IMR-90 (cell line): Measurements from ENCODE around the gene KCNQ2. TPM values are rescaled to one million over a fixed set of nuclear protein-coding genes. Genes with fewer than 3 reads are reported as not detected.

Source experiments
- ATAC-seq: fragments of 200-7000 bp; cut with Tn5 transposase; 2 replicates; pipeline ENCODE4 v1.9.1; 2020; ENCODE audit warnings: low read depth, mild to moderate bottlenecking, moderate library complexity
- BruUV-seq: library from RNA; stranded (reverse); fragments of 400-500 nt; replicated peaks from 2 replicates; lab custom pipeline; 2021; lab: Mats Ljungman, UMichigan
- CTCF ChIA-PET: fragments of 300-600 bp; formaldehyde crosslinking; extraction: SDS; loops from one replicate; lab custom pipeline; 2021; ENCODE audit warnings: antibody characterized with exemption; lab: Yijun Ruan, JAX
- POLR2A ChIA-PET: fragments of 300-600 bp; sonication (Branson Sonifier 250); formaldehyde crosslinking; loops from one replicate; lab custom pipeline; 2022; ENCODE audit warnings: antibody characterized with exemption; ENCODE audit not compliant: unreplicated experiment; lab: Charles Lee
- DNase-seq: peaks from one replicate; pipeline ENCODE4 v3.0.0; 2013
- H2AFZ ChIP-seq: replicated peaks from 2 replicates; pipeline ENCODE3; 2013; ENCODE audit warnings: low read length, mild to moderate bottlenecking; ENCODE audit not compliant: poor library complexity
- H2AK5ac ChIP-seq: 2 replicates; pipeline ENCODE4 v1.6.1; 2013; ENCODE audit warnings: low read depth, low read length, inconsistent platforms
- H2AK9ac ChIP-seq: replicated peaks from 2 replicates; pipeline ENCODE3; 2013; ENCODE audit warnings: mild to moderate bottlenecking, low read depth, low read length, moderate library complexity; ENCODE audit not compliant: poor library complexity
- H2BK120ac ChIP-seq: 2 replicates; pipeline ENCODE4 v1.6.1; 2013; ENCODE audit warnings: low read depth, low read length, inconsistent platforms
- H2BK15ac ChIP-seq: 3 replicates; pipeline ENCODE4 v1.6.1; 2013; ENCODE audit warnings: low read depth, low read length, inconsistent platforms
- H2BK20ac ChIP-seq: 2 replicates; pipeline ENCODE4 v1.6.1; 2013; ENCODE audit warnings: low read depth, mild to moderate bottlenecking, inconsistent platforms, low read length, moderate library complexity
- H2BK5ac ChIP-seq: 2 replicates; pipeline ENCODE4 v1.6.1; 2013; ENCODE audit warnings: mild to moderate bottlenecking, low read depth, low read length, inconsistent platforms; ENCODE audit not compliant: poor library complexity, severe bottlenecking
- H3K14ac ChIP-seq: replicated peaks from 2 replicates; pipeline ENCODE4 v1.6.1; 2013; ENCODE audit warnings: low read depth, low read length, inconsistent platforms
- H3K18ac ChIP-seq: 2 replicates; pipeline ENCODE4 v1.6.1; 2013; ENCODE audit warnings: low read depth, low read length, control low read depth
- H3K23ac ChIP-seq: 2 replicates; pipeline ENCODE4 v1.6.1; 2013; ENCODE audit warnings: low read depth, low read length, inconsistent platforms
- H3K27ac ChIP-seq: 2 replicates; pipeline ENCODE4 v1.5.1; 2013; ENCODE audit warnings: mild to moderate bottlenecking, control low read depth, low read length; ENCODE audit not compliant: insufficient read depth
- H3K27me3 ChIP-seq: 2 replicates; pipeline ENCODE4 v1.6.1; 2013; ENCODE audit warnings: low read length; ENCODE audit not compliant: control insufficient read depth, insufficient read depth
- H3K36me3 ChIP-seq: 2 replicates; pipeline ENCODE4 v1.6.1; 2013; ENCODE audit warnings: low read length, mixed read lengths; ENCODE audit not compliant: control insufficient read depth, insufficient read depth
- H3K4ac ChIP-seq: 2 replicates; pipeline ENCODE4 v1.6.1; 2013; ENCODE audit warnings: low read depth, low read length, inconsistent platforms
- H3K4me1 ChIP-seq: 2 replicates; pipeline ENCODE4 v1.6.1; 2013; ENCODE audit warnings: low read length, mixed read lengths; ENCODE audit not compliant: control insufficient read depth, insufficient read depth
- H3K4me2 ChIP-seq: 2 replicates; pipeline ENCODE4 v1.6.1; 2013; ENCODE audit warnings: low read depth, mild to moderate bottlenecking, control low read depth, low read length, moderate library complexity
- H3K4me3 ChIP-seq: 2 replicates; pipeline ENCODE4 v1.5.1; 2013; ENCODE audit warnings: low read depth, mild to moderate bottlenecking, control low read depth, low read length, moderate library complexity; ENCODE audit not compliant: insufficient read depth
- H3K56ac ChIP-seq: 2 replicates; pipeline ENCODE4 v1.6.1; 2013; ENCODE audit warnings: low read length, inconsistent platforms; ENCODE audit not compliant: insufficient read depth; ENCODE audit errors: extremely low read depth
- H3K79me1 ChIP-seq, 2 experiments: 2 replicates each; pipeline ENCODE4 v1.6.1; 2013; ENCODE audit warnings: low read length in 2 of 2, inconsistent platforms in 1 of 2, low read depth in 1 of 2
- H3K9ac ChIP-seq: 2 replicates; pipeline ENCODE4 v1.6.1; 2013; ENCODE audit warnings: low read depth, low read length, control low read depth
- H3K9me1 ChIP-seq: 2 replicates; pipeline ENCODE4 v1.6.1; 2013; ENCODE audit warnings: low read length, inconsistent platforms; ENCODE audit not compliant: insufficient read depth
- H3K9me3 ChIP-seq: 2 replicates; pipeline ENCODE4 v1.6.1; 2013; ENCODE audit warnings: low read length; ENCODE audit not compliant: control insufficient read depth, insufficient read depth
- H4K20me1 ChIP-seq: 2 replicates; pipeline ENCODE4 v1.6.1; 2013; ENCODE audit warnings: low read length, inconsistent platforms; ENCODE audit not compliant: insufficient read depth
- H4K5ac ChIP-seq: 2 replicates; pipeline ENCODE4 v1.6.1; 2013; ENCODE audit warnings: mild to moderate bottlenecking, low read depth, low read length, control low read depth
- H4K8ac ChIP-seq, 2 experiments: 2 replicates each; pipeline ENCODE4 v1.6.1; 2013; ENCODE audit warnings: low read depth in 2 of 2, low read length in 2 of 2, control low read depth in 1 of 2, inconsistent platforms in 1 of 2
- H4K91ac ChIP-seq: 2 replicates; pipeline ENCODE4 v1.6.1; 2013; ENCODE audit warnings: low read depth, low read length, inconsistent platforms; ENCODE audit not compliant: insufficient read depth
- CEBPB ChIP-seq: IDR thresholded peaks from 2 replicates; pipeline ENCODE4 v1.6.1; 2012; ENCODE audit warnings: low read depth, low read length, improper control_type of control experiment
- CHD1 ChIP-seq: IDR thresholded peaks from 2 replicates; pipeline ENCODE4 v1.6.1; 2012; ENCODE audit warnings: low read depth, low read length, improper control_type of control experiment
- CTCF ChIP-seq: conservative IDR thresholded peaks from 2 replicates; pipeline ENCODE4 v1.5.1; 2012; ENCODE audit warnings: mild to moderate bottlenecking, low read depth, low read length, improper control_type of control experiment
- FOS ChIP-seq: fragments of 150-350 bp; IDR thresholded peaks from 2 replicates; pipeline ENCODE4 v1.6.1; 2016; ENCODE audit warnings: low read depth, low read length
- MAZ ChIP-seq: IDR thresholded peaks from 2 replicates; pipeline ENCODE4 v1.6.1; 2012; ENCODE audit warnings: low read depth, mild to moderate bottlenecking, low read length, improper control_type of control experiment, moderate library complexity, borderline replicate concordance
- MXI1 ChIP-seq: IDR thresholded peaks from 2 replicates; pipeline ENCODE4 v1.6.1; 2012; ENCODE audit warnings: low read depth, mild to moderate bottlenecking, low read length, moderate library complexity, borderline replicate concordance
- POLR2A ChIP-seq: IDR thresholded peaks from 2 replicates; pipeline ENCODE4 v1.6.1; 2012; ENCODE audit warnings: mild to moderate bottlenecking, low read depth, low read length
- RAD21 ChIP-seq: IDR thresholded peaks from 2 replicates; pipeline ENCODE4 v1.6.1; 2012; ENCODE audit warnings: low read length, improper control_type of control experiment
- WGBS, 2 experiments: methylation state at CpG; one replicate each; pipeline versions ENCODE4 v1.1.5 to v1.1.7; 2013; ENCODE audit warnings: missing lambda C conversion rate in 2 of 2; ENCODE audit not compliant: insufficient read length in 1 of 2; ENCODE audit errors: extremely low coverage in 2 of 2; 5-methylcytosine and 5-hydroxymethylcytosine counted together
- dilution Hi-C: fragments of 300-500 bp; cut with HindIII; formaldehyde crosslinking; loops from one replicate; pipeline ENCODE4 v1.14.3; 2018; ENCODE audit warnings: low sequenced_read_pairs; ENCODE audit not compliant: unreplicated experiment
- in situ Hi-C: fragments of 300-500 bp; cut with MboI; formaldehyde crosslinking; loops from 3 replicates; pipeline ENCODE4 v1.14.3; 2019; ENCODE audit warnings: low sequenced_read_pairs, inconsistent platforms, mixed read lengths
- intact Hi-C: fragments of 100-400 bp; cut with micrococcal nuclease; formaldehyde crosslinking; loops from 2 replicates; pipeline ENCODE4 v1.10.0; 2022
- polyA plus RNA-seq, 3 experiments: library from polyadenylated mRNA; depleted of rRNA; stranded (reverse); fragments of >200 nt; gene quantifications; 2 replicates each; pipeline ENCODE4 v1.2.3, GENCODE V29; 2012; ENCODE audit warnings: low replicate concordance in 1 of 3
- total RNA-seq: library from RNA; depleted of rRNA; stranded (reverse); fragments of >200 nt; gene quantifications from 2 replicates; pipeline ENCODE4 v1.2.3, GENCODE V29; 2012

The KCNQ2 gene
- total and polyA plus RNA-seq, 2 of the 4 experiments (the other 2 are of a cell fraction) = 0.02 TPM; not detected in 1

GRCh38 chr20:63446216-63447024 lies 26.0 kb downstream of the KCNQ2 start:
- Histone ChIP-seq H2BK15ac (no peak overlapping the region), H4K20me1 (no peaks in the 10 kb centered on the region), H3K79me1 (no peaks in the 10 kb centered on the region), H3K4me3 (no peak overlapping the region), H3K9ac (no peak overlapping the region), H4K91ac (no peak overlapping the region), H3K56ac (no peak overlapping the region), H2BK5ac (no peak overlapping the region), H3K4me2 (no peak overlapping the region), H3K23ac (no peak overlapping the region), H3K4me1 (no peaks in the 10 kb centered on the region), H4K5ac (no peak overlapping the region), H2BK20ac (no peak overlapping the region), H2BK120ac (no peak overlapping the region), H3K9me1 (no peaks in the 10 kb centered on the region), H3K27ac (no peak overlapping the region), H2AFZ (no peak overlapping the region), H3K18ac (no peak overlapping the region), H3K9me3 (no peaks in the 10 kb centered on the region), H3K27me3 (peaks cover 16% of the 10 kb centered on the region; the same call in 1 of the 2 replicates), H3K4ac (no peak overlapping the region), H3K14ac (no peak overlapping the region), H4K8ac (no peak overlapping the region), H2AK9ac (no peak overlapping the region), H2AK5ac (no peak overlapping the region), H3K36me3 (no peaks in the 10 kb centered on the region)
- POLR2A ChIA-PET = no interaction called here
- BruUV-seq = no TSS peak
- ATAC-seq (no peak), DNase-seq (no peak)
- in situ Hi-C loops (no loop called here), intact Hi-C loops (no loop called here), dilution Hi-C loops (no loop called here)
- CTCF ChIA-PET = no interaction called here
- WGBS, 2 experiments = 29% methylated on average over 6 of the region's 31 CpGs; no CpG with 5 or more reads in 1 of the 2 experiments
- TF ChIP-seq CHD1 (no peak), CEBPB (no peak), RAD21 (no peak), FOS (no peak), POLR2A (no peak), MAZ (no peak), CTCF (no peak), MXI1 (no peak)
